ENCODE data around the gene ZNF681. TPM values are rescaled to one million over a fixed set of nuclear protein-coding genes. Genes with fewer than 3 reads are reported as not detected.
"Not testable (repeated sequence)": the region's sequence is repeated elsewhere in the genome, so short reads cannot be mapped to it uniquely, and the experiment has no call there.

ZNF681 gene
- total and polyA plus RNA-seq, 8 donors: 0.62 to 3.5 (median 0.92) TPM; not detected in 1

DNA sequence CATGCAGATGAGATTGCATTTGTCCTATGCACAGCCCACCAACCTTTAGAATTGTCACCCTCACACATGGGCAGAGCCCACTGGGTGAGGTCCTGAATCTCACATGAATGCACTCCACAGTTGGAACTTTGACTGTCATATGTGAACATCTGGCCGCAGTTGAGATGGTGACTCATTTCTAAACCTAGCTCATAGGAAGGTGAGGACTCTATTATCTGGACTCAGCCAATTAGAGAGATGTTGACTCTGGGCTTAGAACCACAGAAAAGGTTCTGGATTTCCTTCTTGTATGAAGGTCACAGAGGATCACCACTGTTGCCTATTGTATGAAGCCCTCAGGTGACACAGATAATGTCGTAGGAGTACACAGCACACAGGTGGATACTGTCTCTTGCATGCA lies 25.6 kb upstream of the ZNF681 start:
- TF ChIP-seq, protein P1, sequence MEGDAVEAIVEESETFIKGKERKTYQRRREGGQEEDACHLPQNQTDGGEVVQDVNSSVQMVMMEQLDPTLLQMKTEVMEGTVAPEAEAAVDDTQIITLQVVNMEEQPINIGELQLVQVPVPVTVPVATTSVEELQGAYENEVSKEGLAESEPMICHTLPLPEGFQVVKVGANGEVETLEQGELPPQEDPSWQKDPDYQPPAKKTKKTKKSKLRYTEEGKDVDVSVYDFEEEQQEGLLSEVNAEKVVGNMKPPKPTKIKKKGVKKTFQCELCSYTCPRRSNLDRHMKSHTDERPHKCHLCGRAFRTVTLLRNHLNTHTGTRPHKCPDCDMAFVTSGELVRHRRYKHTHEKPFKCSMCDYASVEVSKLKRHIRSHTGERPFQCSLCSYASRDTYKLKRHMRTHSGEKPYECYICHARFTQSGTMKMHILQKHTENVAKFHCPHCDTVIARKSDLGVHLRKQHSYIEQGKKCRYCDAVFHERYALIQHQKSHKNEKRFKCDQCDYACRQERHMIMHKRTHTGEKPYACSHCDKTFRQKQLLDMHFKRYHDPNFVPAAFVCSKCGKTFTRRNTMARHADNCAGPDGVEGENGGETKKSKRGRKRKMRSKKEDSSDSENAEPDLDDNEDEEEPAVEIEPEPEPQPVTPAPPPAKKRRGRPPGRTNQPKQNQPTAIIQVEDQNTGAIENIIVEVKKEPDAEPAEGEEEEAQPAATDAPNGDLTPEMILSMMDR (IDR thresholded peaks at IDR 0.05): no peak
- TF ChIP-seq POLR2AphosphoS5 (IDR thresholded peaks at IDR 0.05) (no peak), POLR2A (IDR thresholded peaks at IDR 0.05) (no peak), EP300 (IDR thresholded peaks at IDR 0.05) (no peak)
- intact Hi-C loops (cut with DNase I; ENCODE audit: low total_unique reads): no loop called here

DNA sequence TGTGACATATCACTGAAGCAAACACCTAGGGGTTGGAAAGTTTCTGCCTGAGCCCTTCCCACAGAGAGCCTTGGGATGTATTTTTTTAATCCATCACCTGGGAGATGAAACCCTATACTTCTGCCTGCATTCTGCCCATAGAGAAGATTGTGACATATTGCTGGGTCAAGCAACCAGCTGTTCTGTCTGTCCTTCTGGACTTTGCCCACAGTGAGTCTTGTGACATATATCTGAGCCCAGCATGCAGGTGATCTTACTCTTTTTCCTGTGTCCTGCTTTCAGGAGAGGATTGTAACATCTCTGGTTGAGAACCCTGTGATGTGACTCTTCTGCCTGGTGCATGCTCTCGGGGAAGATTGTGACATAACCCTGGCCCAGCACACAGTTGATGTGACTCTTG lies 24.9 kb upstream of the ZNF681 start:
- H3K27ac ChIP-seq: no peak overlapping the region
- H3K27me3 ChIP-seq: no peaks in the 10 kb centered on the region
- peaks cover 0 to 8% (median 0%) of the 10 kb centered on the region in 4 donors for H3K4me1 ChIP-seq
- DNase-seq: no peak
- 0% methylated on average over 1 of the region's 1 CpG for WGBS, 5 donors
- TF ChIP-seq POLR2A (IDR thresholded peaks at IDR 0.05): no peak
- TF ChIP-seq POLR2AphosphoS5 (IDR thresholded peaks at IDR 0.05): no peak
- TF ChIP-seq, protein P1 (IDR thresholded peaks at IDR 0.05): no peak
- TF ChIP-seq EP300 (IDR thresholded peaks at IDR 0.05): no peak
- no peak overlapping the region for H3K4me3 ChIP-seq
- peaks cover 0 to 32% (median 29%) of the 10 kb centered on the region in 4 donors for H3K36me3 ChIP-seq
- intact Hi-C loops (cut with DNase I; ENCODE audit: low total_unique reads): no loop called here
- H3K9me3 ChIP-seq: no peaks in the 10 kb centered on the region

More for the DNA sequence above, 25.6 kb upstream of the ZNF681 start:
- Histone ChIP-seq H3K27ac (no peak overlapping the region), H3K4me3 (no peak overlapping the region), H3K27me3 (no peaks in the 10 kb centered on the region), H3K36me3 (peaks cover 0 to 31% (median 28%) of the 10 kb centered on the region in 4 donors), H3K9me3 (no peaks in the 10 kb centered on the region), H3K4me1 (peaks cover 0 to 8% (median 0%) of the 10 kb centered on the region in 4 donors)
- no peak for DNase-seq
- 29 to 42% (median 41%) methylated on average over 2 of the region's 2 CpGs for WGBS, 5 donors

DNA sequence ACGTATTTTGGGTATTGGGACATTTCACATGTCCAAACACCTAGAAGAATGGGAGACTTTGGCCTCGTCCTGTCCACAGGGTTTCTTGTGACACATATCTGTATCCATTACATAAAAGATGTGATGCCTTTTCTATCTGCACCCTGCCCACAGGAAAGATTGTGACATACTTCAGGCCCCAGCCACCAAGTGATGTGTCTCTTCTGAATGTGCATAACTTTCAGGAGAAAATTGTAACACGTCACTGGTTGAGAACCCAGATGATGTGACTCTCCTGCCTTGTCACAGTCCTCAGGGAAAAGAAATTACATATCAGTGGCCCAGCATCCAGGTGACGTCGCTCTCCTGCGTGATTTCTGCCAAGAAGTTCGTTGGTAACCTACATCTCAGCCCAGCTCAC lies 21.0 kb upstream of the ZNF681 start:
- Histone ChIP-seq H3K36me3 (peaks cover 0 to 61% (median 49%) of the 10 kb centered on the region in 4 donors), H3K4me3 (no peak overlapping the region), H3K9me3 (no peaks in the 10 kb centered on the region), H3K4me1 (no peaks in the 10 kb centered on the region), H3K27ac (no peak overlapping the region), H3K27me3 (no peaks in the 10 kb centered on the region)
- 92 to 97% (median 96%) methylated on average over 7 of the region's 7 CpGs for WGBS, 5 donors
- DNase-seq: no peak
- no peak for TF ChIP-seq POLR2A (IDR thresholded peaks at IDR 0.05)
- TF ChIP-seq, protein P1 (IDR thresholded peaks at IDR 0.05): no peak
- no peak for TF ChIP-seq EP300 (IDR thresholded peaks at IDR 0.05)
- TF ChIP-seq POLR2AphosphoS5 (IDR thresholded peaks at IDR 0.05): no peak
- intact Hi-C loops (cut with DNase I; ENCODE audit: low total_unique reads): no loop called here

DNA sequence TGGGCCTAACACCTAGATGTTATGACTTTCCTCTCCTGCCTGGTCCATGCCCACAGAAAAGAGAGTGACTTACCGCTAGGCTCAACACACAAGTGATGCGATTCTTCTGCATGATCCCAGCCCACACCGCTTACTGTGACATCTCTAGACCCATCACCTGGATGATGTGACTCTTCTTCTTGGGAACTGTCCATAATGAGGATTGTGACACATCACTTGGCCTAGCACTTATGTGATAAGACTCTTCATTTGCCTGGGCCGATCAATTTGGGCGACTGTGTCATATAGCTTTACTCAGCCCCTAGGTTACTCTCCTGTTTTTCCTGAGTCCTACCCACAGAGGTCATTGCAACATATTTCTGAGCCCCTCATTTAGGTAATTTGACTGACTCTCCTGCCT lies 19.9 kb upstream of the ZNF681 start:
- WGBS, 5 donors: 96 to 100% (median 98%) methylated on average over 5 of the region's 5 CpGs
- no peak for DNase-seq
- Histone ChIP-seq H3K9me3 (no peaks in the 10 kb centered on the region), H3K4me1 (no peaks in the 10 kb centered on the region), H3K27ac (no peak overlapping the region), H3K27me3 (no peaks in the 10 kb centered on the region), H3K4me3 (no peak overlapping the region), H3K36me3 (peaks cover 0 to 53% (median 44%) of the 10 kb centered on the region in 4 donors)
- intact Hi-C loops (cut with DNase I; ENCODE audit: low total_unique reads): no loop called here
- TF ChIP-seq POLR2AphosphoS5 (IDR thresholded peaks at IDR 0.05) (no peak), EP300 (IDR thresholded peaks at IDR 0.05) (no peak), POLR2A (IDR thresholded peaks at IDR 0.05) (no peak)
- TF ChIP-seq, protein P1 (IDR thresholded peaks at IDR 0.05): no peak

DNA sequence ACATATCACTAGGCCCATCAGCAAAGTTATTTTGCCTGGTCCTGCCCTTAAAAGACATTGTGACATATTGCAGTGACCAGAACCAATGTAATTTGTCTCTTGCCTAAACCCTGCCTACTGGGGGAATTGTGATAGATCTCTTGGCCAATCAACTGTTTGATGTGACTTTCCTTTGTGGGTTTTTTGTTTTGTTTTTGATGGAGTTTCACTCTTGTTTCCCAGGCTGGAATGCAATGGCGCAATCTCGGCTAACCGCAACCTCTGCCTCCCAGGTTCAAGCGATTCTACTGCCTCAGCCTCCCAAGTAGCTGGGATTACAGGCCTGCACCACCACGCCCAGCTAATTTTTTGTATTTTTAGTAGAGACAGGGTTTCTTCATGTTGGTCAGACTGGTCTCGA lies 19.3 kb upstream of the ZNF681 start:
- WGBS, 5 donors: 89 to 98% (median 97%) methylated on average over 6 of the region's 6 CpGs
- H3K4me1 ChIP-seq; H3K9me3 ChIP-seq; H3K27me3 ChIP-seq; H3K4me3 ChIP-seq; DNase-seq; H3K27ac ChIP-seq; intact Hi-C loops (cut with DNase I; ENCODE audit: low total_unique reads): not testable (repeated sequence)
- H3K36me3 ChIP-seq: peaks cover 0 to 53% (median 42%) of the 10 kb centered on the region in 4 donors
